Natural killer cell (primary cell): Measurements from ENCODE around the gene ISL2. TPM values are rescaled to one million over a fixed set of nuclear protein-coding genes. Genes with fewer than 3 reads are reported as not detected.

Experiments used
- ATAC-seq, 3 donors: fragments of 150-1000 bp in 2 of 3; fragments of 200-7000 bp in 1 of 3; cut with Tn5 transposase; 1 replicate in 1 of 3; 2 replicates in 2 of 3; pipeline ENCODE4 v1.10.0; 2021; ENCODE audit warnings: mild to moderate bottlenecking in 2 of 3, moderate library complexity in 2 of 3
- DNase-seq, 2 donors: peaks; one replicate each; pipeline versions ENCODE4 v3.0.0 to v3.0.0-alpha.2; 2013 to 2021; ENCODE audit warnings: mixed read lengths in 1 of 2
- H3K27ac ChIP-seq: one replicate; pipeline ENCODE4 v1.5.1; 2013; ENCODE audit warnings: mild to moderate bottlenecking, low read length
- H3K27me3 ChIP-seq: one replicate; pipeline ENCODE4 v1.6.1; 2013; ENCODE audit warnings: low read length; ENCODE audit not compliant: control insufficient read depth, insufficient read depth
- H3K36me3 ChIP-seq: one replicate; pipeline ENCODE4 v1.6.1; 2013; ENCODE audit warnings: low read length; ENCODE audit not compliant: control insufficient read depth, insufficient read depth
- H3K4me1 ChIP-seq: one replicate; pipeline ENCODE4 v1.6.1; 2013; ENCODE audit warnings: low read length; ENCODE audit not compliant: control insufficient read depth, insufficient read depth
- H3K4me3 ChIP-seq: one replicate; pipeline ENCODE4 v1.5.1; 2013; ENCODE audit warnings: low read length
- H3K9me3 ChIP-seq: one replicate; pipeline ENCODE4 v1.6.1; 2013; ENCODE audit warnings: low read length; ENCODE audit not compliant: control insufficient read depth, insufficient read depth
- H3K27ac Mint-ChIP-seq, 2 donors: one replicate each; pipeline ENCODE4 v1.8.0; 2022; ENCODE audit warnings: mild to moderate bottlenecking in 2 of 2, mixed read lengths in 2 of 2, moderate library complexity in 1 of 2
- H3K27me3 Mint-ChIP-seq, 2 donors: one replicate each; pipeline ENCODE4 v1.8.0; 2022; ENCODE audit warnings: low read depth in 2 of 2, mixed read lengths in 2 of 2
- H3K36me3 Mint-ChIP-seq: one replicate; pipeline ENCODE4 v1.8.0; 2022; ENCODE audit warnings: mixed read lengths
- H3K4me1 Mint-ChIP-seq, 2 donors: one replicate each; pipeline ENCODE4 v1.8.0; 2022; ENCODE audit warnings: mixed read lengths in 2 of 2
- H3K4me3 Mint-ChIP-seq: one replicate; pipeline ENCODE4 v1.8.0; 2022; ENCODE audit warnings: mild to moderate bottlenecking, moderate library complexity, mixed read lengths
- H3K9me3 Mint-ChIP-seq, 2 donors: one replicate each; pipeline ENCODE4 v1.8.0; 2022; ENCODE audit warnings: mixed read lengths in 2 of 2
- CTCF ChIP-seq: fragments of 200-600 bp; IDR thresholded peaks from one replicate; pipeline ENCODE4 v1.8.0; 2022; ENCODE audit warnings: antibody characterized with exemption
- whole genome bisulfite sequencing: methylation state at CpG from one replicate; pipeline ENCODE4 v1.1.7; 2013; ENCODE audit warnings: missing lambda C conversion rate; ENCODE audit not compliant: insufficient coverage; 5-methylcytosine and 5-hydroxymethylcytosine counted together
- intact Hi-C: fragments of 100-400 bp; cut with micrococcal nuclease; formaldehyde crosslinking; loops from one replicate; pipeline ENCODE4 v1.14.2; 2022
- total RNA-seq, 4 donors: library from RNA; stranded (reverse); fragments of 120-200 nt in 1 of 4; gene quantifications; one replicate each; pipeline versions ENCODE4 v1.2.3 to v1.2.4, GENCODE V29; 2013 to 2022

The ISL2 gene
- total RNA-seq, 3 donors from 2014 or later (not counting 1 experiment from before 2014, with no cell fraction given) = not detected

GRCh38 chr15:76303909-76304308 lies 32.7 kb upstream of the ISL2 start:
- no peak overlapping the region for H3K27ac ChIP-seq
- no peak overlapping the region for H3K4me3 Mint-ChIP-seq
- H3K27me3 Mint-ChIP-seq = no peaks in the 10 kb centered on the region
- no peaks in the 10 kb centered on the region for H3K9me3 Mint-ChIP-seq
- 89% methylated on average over 1 of the region's 1 CpG for WGBS
- peaks cover 2% of the 10 kb centered on the region for H3K36me3 ChIP-seq
- ATAC-seq (no peak), DNase-seq (no peak)
- peaks cover 3% of the 10 kb centered on the region for H3K4me1 ChIP-seq
- H3K9me3 ChIP-seq = no peaks in the 10 kb centered on the region
- intact Hi-C loops = no loop called here
- H3K27me3 ChIP-seq = no peaks in the 10 kb centered on the region
- peaks cover 27 to 53% of the 10 kb centered on the region in 2 donors for H3K4me1 Mint-ChIP-seq
- no peak overlapping the region for H3K4me3 ChIP-seq
- H3K27ac Mint-ChIP-seq = no peak overlapping the region
- no peaks in the 10 kb centered on the region for H3K36me3 Mint-ChIP-seq
- no peak for TF ChIP-seq CTCF

- 85% methylated on average over 12 of the region's 13 CpGs for WGBS
- H3K4me3 Mint-ChIP-seq = peak overlapping the region; percentile 90
- no peak for DNase-seq
- no peak for TF ChIP-seq CTCF
- intact Hi-C loops = loop anchor here (1.0 kb wide), 1 partner anchor 23 kb away; no protein-coding TSS in a partner anchor
- H3K27me3 Mint-ChIP-seq = no peaks in the 10 kb centered on the region
- peaks cover 48 to 49% of the 10 kb centered on the region in 2 donors for H3K4me1 Mint-ChIP-seq
- H3K27ac Mint-ChIP-seq = peak overlapping the region; percentile 85 to 90
- ATAC-seq = no peak
- Histone ChIP-seq H3K9me3 (no peaks in the 10 kb centered on the region), H3K4me1 (peaks cover 14% of the 10 kb centered on the region), H3K36me3 (peaks cover 2% of the 10 kb centered on the region), H3K4me3 (no peak overlapping the region), H3K27ac (no peak overlapping the region), H3K27me3 (no peaks in the 10 kb centered on the region)
- H3K36me3 Mint-ChIP-seq = no peaks in the 10 kb centered on the region
- H3K9me3 Mint-ChIP-seq = no peaks in the 10 kb centered on the region
Measured at GRCh38 chr15:76309601-76310330, 26.8 kb upstream of the ISL2 start.

GRCh38 chr15:76310475-76311099 lies 26.0 kb upstream of the ISL2 start:
- no peaks in the 10 kb centered on the region for H3K27me3 Mint-ChIP-seq
- peaks cover 2% of the 10 kb centered on the region for H3K36me3 ChIP-seq
- no peaks in the 10 kb centered on the region for H3K9me3 Mint-ChIP-seq
- ATAC-seq (peak in 2 of 3 donors; percentile 15 to 19), DNase-seq (peak; percentile 23 to 50)
- H3K27me3 ChIP-seq = no peaks in the 10 kb centered on the region
- no peaks in the 10 kb centered on the region for H3K9me3 ChIP-seq
- H3K4me3 Mint-ChIP-seq = peak overlapping the region; percentile 90
- H3K4me1 ChIP-seq = peaks cover 14% of the 10 kb centered on the region
- no peaks in the 10 kb centered on the region for H3K36me3 Mint-ChIP-seq
- H3K27ac Mint-ChIP-seq = peak overlapping the region; percentile 85 to 90
- H3K4me1 Mint-ChIP-seq = peaks cover 41% of the 10 kb centered on the region in 2 donors
- peak overlapping the region; percentile 83 for H3K27ac ChIP-seq
- H3K4me3 ChIP-seq = peak overlapping the region; percentile 81
- under 1% methylated on average over 16 of the region's 16 CpGs for WGBS
- intact Hi-C loops = loop anchor here (1.0 kb wide), 1 partner anchor 24 kb away; no protein-coding TSS in a partner anchor
- no peak for TF ChIP-seq CTCF
